Upper lobe of left lung (tissue), 4 donors: ENCODE results near the gene RERE.

ENCODE experiments used
- POLR2A ChIP-seq, 4 donors: fragments of 450-650 bp; IDR thresholded peaks; one replicate each; pipeline ENCODE4 v1.5.1; 2016 to 2017; ENCODE audit warnings: antibody characterized with exemption in 4 of 4, mild to moderate bottlenecking in 2 of 4
- POLR2AphosphoS5 ChIP-seq, 2 donors: sonication (generic); formaldehyde crosslinking; IDR thresholded peaks; one replicate each; pipeline ENCODE4 v1.5.1; 2017; ENCODE audit warnings: antibody characterized with exemption in 2 of 2

DNA sequence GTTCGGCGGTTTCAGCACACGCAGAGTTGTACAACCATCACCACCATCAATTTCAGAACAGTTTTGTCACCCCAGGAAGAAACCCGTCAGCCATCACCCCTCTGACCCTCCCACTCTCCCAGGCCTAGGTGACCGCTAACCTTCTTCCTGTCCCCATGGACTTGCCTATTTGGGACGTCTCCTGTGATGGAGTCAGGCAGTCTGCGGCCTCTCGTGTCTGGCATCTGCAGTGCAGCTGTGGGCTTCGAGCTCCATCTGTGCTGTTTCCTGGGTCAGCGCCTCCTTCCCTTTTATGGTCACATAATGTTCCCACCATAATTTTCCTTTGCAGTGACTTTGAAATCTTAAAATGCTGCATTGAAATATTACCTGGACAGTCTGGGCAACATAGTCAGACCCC lies 475.1 kb downstream of the RERE start:
- TF ChIP-seq POLR2AphosphoS5 (IDR thresholded peaks at IDR 0.05) = peak; percentile 21 to 35
- TF ChIP-seq POLR2A (IDR thresholded peaks at IDR 0.05) = no peak
